ENCODE data around the gene EP400. TPM values are rescaled to one million over a fixed set of nuclear protein-coding genes. Genes with fewer than 3 reads are reported as not detected.

Gene EP400
- total and polyA plus RNA-seq, 12 donors, result 6.6 to 20.5 (median 18.9) TPM

DNA sequence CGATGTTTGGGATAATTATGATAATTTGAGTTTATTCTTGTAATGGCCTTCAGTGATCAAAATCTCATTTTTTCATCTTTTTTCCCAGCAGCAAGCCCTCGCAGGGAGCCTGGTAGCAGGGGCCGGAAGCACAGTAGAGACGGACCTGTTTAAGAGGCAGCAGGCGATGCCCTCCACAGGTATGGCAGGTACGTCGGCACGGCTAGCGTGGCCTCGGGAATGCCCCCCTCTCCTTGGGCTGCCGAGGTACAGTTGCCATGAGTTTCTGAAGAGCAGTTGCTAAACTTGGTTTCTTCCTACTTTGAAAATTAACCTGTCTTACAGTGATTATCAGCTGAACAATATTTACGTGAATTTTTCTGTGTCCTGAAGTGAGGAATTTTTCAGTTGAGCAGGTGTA, 29.9 kb downstream of the EP400 start:
- Histone ChIP-seq H3K27ac (no peak overlapping the region), H3K27me3 (no peaks in the 10 kb centered on the region), H3K4me3 (no peak overlapping the region), H3K36me3 (peaks cover 0 to 61% (median 34%) of the 10 kb centered on the region in 9 donors), H3K9me3 (no peaks in the 10 kb centered on the region), H3K4me1 (peaks cover 0 to 4% (median 0%) of the 10 kb centered on the region in 9 donors)
- DNase-seq, result no peak
- intact Hi-C loops (cut with DNase I), result no loop called here
- WGBS, 2 donors, result 91 to 94% methylated on average over 12 of the region's 12 CpGs
- ATAC-seq, result no peak
- TF ChIP-seq, protein P1, sequence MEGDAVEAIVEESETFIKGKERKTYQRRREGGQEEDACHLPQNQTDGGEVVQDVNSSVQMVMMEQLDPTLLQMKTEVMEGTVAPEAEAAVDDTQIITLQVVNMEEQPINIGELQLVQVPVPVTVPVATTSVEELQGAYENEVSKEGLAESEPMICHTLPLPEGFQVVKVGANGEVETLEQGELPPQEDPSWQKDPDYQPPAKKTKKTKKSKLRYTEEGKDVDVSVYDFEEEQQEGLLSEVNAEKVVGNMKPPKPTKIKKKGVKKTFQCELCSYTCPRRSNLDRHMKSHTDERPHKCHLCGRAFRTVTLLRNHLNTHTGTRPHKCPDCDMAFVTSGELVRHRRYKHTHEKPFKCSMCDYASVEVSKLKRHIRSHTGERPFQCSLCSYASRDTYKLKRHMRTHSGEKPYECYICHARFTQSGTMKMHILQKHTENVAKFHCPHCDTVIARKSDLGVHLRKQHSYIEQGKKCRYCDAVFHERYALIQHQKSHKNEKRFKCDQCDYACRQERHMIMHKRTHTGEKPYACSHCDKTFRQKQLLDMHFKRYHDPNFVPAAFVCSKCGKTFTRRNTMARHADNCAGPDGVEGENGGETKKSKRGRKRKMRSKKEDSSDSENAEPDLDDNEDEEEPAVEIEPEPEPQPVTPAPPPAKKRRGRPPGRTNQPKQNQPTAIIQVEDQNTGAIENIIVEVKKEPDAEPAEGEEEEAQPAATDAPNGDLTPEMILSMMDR (IDR thresholded peaks at IDR 0.05), result no peak

DNA sequence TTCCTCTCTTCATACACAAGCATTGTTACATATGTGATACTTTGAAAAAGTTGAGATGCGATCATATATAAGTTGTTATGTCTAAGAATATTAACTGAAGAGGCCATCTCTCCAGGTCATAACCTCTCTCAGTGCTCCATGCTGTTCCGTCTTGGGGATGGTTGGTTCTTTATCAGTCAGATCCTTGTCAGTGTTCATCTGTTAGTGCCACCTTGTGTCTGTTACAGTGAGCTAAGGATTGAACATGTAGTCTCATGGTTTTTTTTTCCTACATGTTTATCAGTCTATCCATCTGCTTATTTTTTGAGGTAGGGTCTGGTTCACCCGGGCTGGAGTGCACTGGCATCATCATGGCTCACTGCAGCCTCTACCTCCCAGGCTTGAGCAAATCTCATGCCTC, 30.5 kb downstream of the EP400 start:
- TF ChIP-seq, protein P1 (IDR thresholded peaks at IDR 0.05), result no peak
- Histone ChIP-seq H3K4me1 (peaks cover 0 to 11% (median 0%) of the 10 kb centered on the region in 9 donors), H3K27ac (no peak overlapping the region), H3K27me3 (no peaks in the 10 kb centered on the region), H3K4me3 (no peak overlapping the region), H3K9me3 (no peaks in the 10 kb centered on the region), H3K36me3 (peaks cover 0 to 68% (median 34%) of the 10 kb centered on the region in 9 donors)
- intact Hi-C loops (cut with DNase I), result no loop called here
- ATAC-seq (no peak), DNase-seq (no peak)
- 72 to 85% methylated on average over 3 of the region's 3 CpGs for WGBS, 2 donors

DNA sequence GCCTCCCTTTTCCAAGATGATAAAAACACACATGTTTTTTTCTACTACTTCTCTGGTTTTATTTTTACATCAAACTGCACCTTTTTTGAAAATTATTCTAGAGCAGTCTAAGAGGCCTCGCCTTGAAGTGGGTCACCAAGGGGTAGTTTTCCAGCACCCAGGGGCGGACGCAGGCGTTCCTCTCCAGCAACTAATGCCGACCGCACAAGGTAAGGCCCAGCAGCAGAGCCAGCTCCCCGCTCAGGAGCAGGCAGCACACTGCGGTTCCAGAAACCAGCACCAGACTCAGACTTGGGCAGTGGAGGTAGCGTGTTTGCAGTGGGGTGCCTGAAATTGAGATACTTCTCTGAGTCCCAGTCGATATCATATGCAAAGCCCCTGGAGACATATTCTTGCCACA, 31.6 kb downstream of the EP400 start:
- Histone ChIP-seq H3K27ac (no peak overlapping the region), H3K4me1 (peaks cover 0 to 18% (median 0%) of the 10 kb centered on the region in 9 donors), H3K9me3 (no peaks in the 10 kb centered on the region), H3K27me3 (no peaks in the 10 kb centered on the region), H3K36me3 (peaks cover 0 to 78% (median 40%) of the 10 kb centered on the region in 9 donors), H3K4me3 (no peak overlapping the region)
- intact Hi-C loops (cut with DNase I), result no loop called here
- TF ChIP-seq, protein P1 (IDR thresholded peaks at IDR 0.05), result no peak
- 96 to 98% methylated on average over 10 of the region's 10 CpGs for WGBS, 2 donors
- DNase-seq, result no peak
- ATAC-seq, result no peak

DNA sequence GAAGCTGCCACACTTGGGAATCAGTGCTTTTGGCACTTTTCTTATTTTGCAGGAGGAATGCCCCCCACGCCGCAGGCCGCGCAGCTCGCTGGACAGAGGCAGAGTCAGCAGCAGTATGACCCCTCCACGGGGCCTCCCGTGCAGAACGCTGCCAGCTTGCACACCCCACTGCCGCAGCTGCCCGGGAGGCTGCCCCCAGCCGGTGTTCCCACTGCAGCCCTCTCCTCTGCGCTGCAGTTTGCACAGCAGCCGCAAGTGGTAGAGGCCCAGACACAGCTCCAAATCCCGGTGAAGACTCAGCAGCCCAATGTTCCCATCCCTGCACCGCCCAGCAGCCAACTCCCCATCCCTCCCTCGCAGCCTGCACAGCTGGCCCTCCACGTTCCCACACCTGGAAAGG, 32.3 kb downstream of the EP400 start:
- TF ChIP-seq, protein P1 (IDR thresholded peaks at IDR 0.05), result no peak
- 95 to 97% methylated on average over 17 of the region's 17 CpGs for WGBS, 2 donors
- Histone ChIP-seq H3K27ac (no peak overlapping the region), H3K9me3 (no peaks in the 10 kb centered on the region), H3K27me3 (no peaks in the 10 kb centered on the region), H3K36me3 (peaks cover 0 to 85% (median 46%) of the 10 kb centered on the region in 9 donors), H3K4me1 (peaks cover 0 to 23% (median 0%) of the 10 kb centered on the region in 9 donors), H3K4me3 (no peak overlapping the region)
- no peak for ATAC-seq
- DNase-seq, result no peak
- intact Hi-C loops (cut with DNase I), result no loop called here

All from heart right ventricle (tissue), 16 donors.